ENCODE measurements around the gene ARHGAP45. TPM values are rescaled to one million over a fixed set of nuclear protein-coding genes. Genes with fewer than 3 reads are reported as not detected.

ARHGAP45 gene, protein sequence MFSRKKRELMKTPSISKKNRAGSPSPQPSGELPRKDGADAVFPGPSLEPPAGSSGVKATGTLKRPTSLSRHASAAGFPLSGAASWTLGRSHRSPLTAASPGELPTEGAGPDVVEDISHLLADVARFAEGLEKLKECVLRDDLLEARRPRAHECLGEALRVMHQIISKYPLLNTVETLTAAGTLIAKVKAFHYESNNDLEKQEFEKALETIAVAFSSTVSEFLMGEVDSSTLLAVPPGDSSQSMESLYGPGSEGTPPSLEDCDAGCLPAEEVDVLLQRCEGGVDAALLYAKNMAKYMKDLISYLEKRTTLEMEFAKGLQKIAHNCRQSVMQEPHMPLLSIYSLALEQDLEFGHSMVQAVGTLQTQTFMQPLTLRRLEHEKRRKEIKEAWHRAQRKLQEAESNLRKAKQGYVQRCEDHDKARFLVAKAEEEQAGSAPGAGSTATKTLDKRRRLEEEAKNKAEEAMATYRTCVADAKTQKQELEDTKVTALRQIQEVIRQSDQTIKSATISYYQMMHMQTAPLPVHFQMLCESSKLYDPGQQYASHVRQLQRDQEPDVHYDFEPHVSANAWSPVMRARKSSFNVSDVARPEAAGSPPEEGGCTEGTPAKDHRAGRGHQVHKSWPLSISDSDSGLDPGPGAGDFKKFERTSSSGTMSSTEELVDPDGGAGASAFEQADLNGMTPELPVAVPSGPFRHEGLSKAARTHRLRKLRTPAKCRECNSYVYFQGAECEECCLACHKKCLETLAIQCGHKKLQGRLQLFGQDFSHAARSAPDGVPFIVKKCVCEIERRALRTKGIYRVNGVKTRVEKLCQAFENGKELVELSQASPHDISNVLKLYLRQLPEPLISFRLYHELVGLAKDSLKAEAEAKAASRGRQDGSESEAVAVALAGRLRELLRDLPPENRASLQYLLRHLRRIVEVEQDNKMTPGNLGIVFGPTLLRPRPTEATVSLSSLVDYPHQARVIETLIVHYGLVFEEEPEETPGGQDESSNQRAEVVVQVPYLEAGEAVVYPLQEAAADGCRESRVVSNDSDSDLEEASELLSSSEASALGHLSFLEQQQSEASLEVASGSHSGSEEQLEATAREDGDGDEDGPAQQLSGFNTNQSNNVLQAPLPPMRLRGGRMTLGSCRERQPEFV
- 10 to 100 TPM; 13.6 to 27.5 TPM for total RNA-seq
- 1 to 10 TPM; 3.3 to 5.8 TPM for polyA plus RNA-seq

DNA sequence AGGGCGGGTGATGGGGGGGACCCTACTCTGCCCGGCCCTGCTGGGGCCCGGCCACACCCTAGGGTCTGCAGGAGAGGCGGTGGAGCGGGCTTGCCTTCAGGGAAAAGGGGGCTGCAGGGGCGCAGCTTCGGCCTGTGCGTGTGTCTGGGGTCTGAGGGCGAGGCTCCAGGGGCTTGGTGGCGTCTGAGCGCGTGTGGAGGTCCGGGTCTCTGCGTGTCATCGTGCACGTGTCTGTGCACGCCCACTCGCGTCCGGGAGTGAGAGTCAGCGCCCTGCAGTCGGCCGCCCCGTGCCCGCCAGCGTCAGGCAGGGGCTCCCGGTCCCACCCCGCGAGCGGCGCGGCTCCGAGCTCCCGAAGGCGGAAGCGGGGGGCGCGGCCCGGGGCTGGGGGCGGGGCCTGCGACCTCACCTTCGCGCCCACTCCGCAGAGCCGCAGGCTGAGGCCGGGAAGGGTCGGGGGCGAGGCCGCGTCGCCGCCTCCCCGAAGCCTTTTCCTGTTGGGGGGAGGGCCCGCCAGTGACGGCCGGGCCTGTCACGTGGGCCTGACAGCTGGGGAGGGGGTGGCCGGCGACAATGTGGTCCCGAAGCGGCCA is at the start of gene ARHGAP45:
Gene ARHGAP45, plus strand, starts transcription at position 420 of the 593 bp plus-strand sequence. CDS start 239 bp downstream, outside the sequence.
- WGBS = 5% methylated on average over 61 of the region's 61 CpGs
- peak within 1 kb of the TSS in 1 of 2 donors; percentile 14 for H3K9ac ChIP-seq (ENCODE audit: low read depth in 1 of 2, low read length in 2 of 2)
- DNase-seq (ENCODE audit: low spot score) = no peak
- H3K36me3 ChIP-seq (ENCODE audit: control insufficient read depth in 4 of 4, insufficient read depth in 3 of 4, low read depth in 1 of 4, low read length in 3 of 4) = no peaks in the 10 kb centered on the region
- no peak for TF ChIP-seq FOXA1 (IDR thresholded peaks at IDR 0.05)
- H3K27me3 ChIP-seq (ENCODE audit: control insufficient read depth in 4 of 4, insufficient read depth in 4 of 4, low read length in 3 of 4) = peaks cover 0 to 7% (median 2%) of the 10 kb centered on the region in 4 donors
- peaks cover 2 to 31% (median 14%) of the 10 kb centered on the region in 4 donors for H3K4me1 ChIP-seq (ENCODE audit: control insufficient read depth in 4 of 4, insufficient read depth in 4 of 4, low read length in 3 of 4)
- H3K27ac ChIP-seq (ENCODE audit: low read depth in 1 of 2, low read length in 2 of 2) = peak within 1 kb of the TSS; percentile 76 to 79
- H3K9me3 ChIP-seq (ENCODE audit: control insufficient read depth in 4 of 4, low read length in 3 of 4) = no peaks in the 10 kb centered on the region
- H3K4me3 ChIP-seq (ENCODE audit: low read depth in 1 of 3, low read length in 3 of 3) = peak within 1 kb of the TSS; percentile 2 to 56 (median 54)

DNA sequence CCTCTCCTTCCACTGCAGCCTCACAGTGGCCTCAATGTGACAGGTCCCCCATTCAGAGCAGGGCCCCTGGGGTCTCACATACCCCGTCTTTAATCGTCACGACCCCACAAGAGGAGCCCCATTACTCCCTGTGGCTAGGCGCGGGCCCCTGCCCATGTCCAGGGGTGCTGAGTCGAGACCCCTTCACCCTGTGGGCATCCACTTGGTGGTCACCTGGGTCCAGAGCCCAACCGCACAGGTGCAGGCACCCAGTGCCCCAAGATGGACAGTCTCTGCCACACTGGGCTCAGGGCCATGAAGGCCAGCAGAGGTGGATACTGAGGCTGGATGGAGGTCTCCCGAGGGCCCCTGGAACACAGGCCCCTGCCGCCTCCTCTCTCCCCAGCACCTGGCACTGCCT is 49.1 kb upstream of the ARHGAP45 start:
- H3K4me1 ChIP-seq (ENCODE audit: control insufficient read depth in 4 of 4, insufficient read depth in 4 of 4, low read length in 3 of 4) = peaks cover 30 to 49% (median 39%) of the 10 kb centered on the region in 4 donors
- H3K4me3 ChIP-seq (ENCODE audit: low read depth in 1 of 3, low read length in 3 of 3) = no peak overlapping the region
- WGBS = 93% methylated on average over 9 of the region's 9 CpGs

More for the DNA sequence above, 49.1 kb upstream of the ARHGAP45 start:
- Histone ChIP-seq H3K9ac (ENCODE audit: low read depth in 1 of 2, low read length in 2 of 2) (no peak overlapping the region), H3K27me3 (ENCODE audit: control insufficient read depth in 4 of 4, insufficient read depth in 4 of 4, low read length in 3 of 4) (no peaks in the 10 kb centered on the region), H3K27ac (ENCODE audit: low read depth in 1 of 2, low read length in 2 of 2) (no peak overlapping the region), H3K9me3 (ENCODE audit: control insufficient read depth in 4 of 4, low read length in 3 of 4) (no peaks in the 10 kb centered on the region), H3K36me3 (ENCODE audit: control insufficient read depth in 4 of 4, insufficient read depth in 3 of 4, low read depth in 1 of 4, low read length in 3 of 4) (peaks cover 2 to 12% (median 3%) of the 10 kb centered on the region in 4 donors)
- DNase-seq (ENCODE audit: low spot score) = no peak
- TF ChIP-seq GABPA (IDR thresholded peaks at IDR 0.05 in 1 of 2, conservative IDR thresholded peaks at IDR 0.05 in 1 of 2) (no peak), RAD21 (IDR thresholded peaks at IDR 0.05) (no peak), HNF4G (IDR thresholded peaks at IDR 0.05) (no peak), EGR1 (IDR thresholded peaks at IDR 0.05; ENCODE audit: low read depth in 2 of 2) (no peak), RXRA (IDR thresholded peaks at IDR 0.05) (no peak), FOXA1 (IDR thresholded peaks at IDR 0.05) (no peak), YY1 (IDR thresholded peaks at IDR 0.05) (no peak), NR2F2 (IDR thresholded peaks at IDR 0.05) (no peak), JUND (IDR thresholded peaks at IDR 0.05) (no peak), HNF4A (conservative IDR thresholded peaks at IDR 0.05) (no peak), FOXA2 (IDR thresholded peaks at IDR 0.05) (no peak), SP1 (IDR thresholded peaks at IDR 0.05) (no peak), TAF1 (conservative IDR thresholded peaks at IDR 0.05) (no peak)
- TF ChIP-seq, protein P1, sequence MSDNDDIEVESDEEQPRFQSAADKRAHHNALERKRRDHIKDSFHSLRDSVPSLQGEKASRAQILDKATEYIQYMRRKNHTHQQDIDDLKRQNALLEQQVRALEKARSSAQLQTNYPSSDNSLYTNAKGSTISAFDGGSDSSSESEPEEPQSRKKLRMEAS (IDR thresholded peaks at IDR 0.05) = no peak
- TF ChIP-seq, protein P2, sequence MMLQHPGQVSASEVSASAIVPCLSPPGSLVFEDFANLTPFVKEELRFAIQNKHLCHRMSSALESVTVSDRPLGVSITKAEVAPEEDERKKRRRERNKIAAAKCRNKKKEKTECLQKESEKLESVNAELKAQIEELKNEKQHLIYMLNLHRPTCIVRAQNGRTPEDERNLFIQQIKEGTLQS (IDR thresholded peaks at IDR 0.05) = no peak
- TF ChIP-seq, protein P3, sequence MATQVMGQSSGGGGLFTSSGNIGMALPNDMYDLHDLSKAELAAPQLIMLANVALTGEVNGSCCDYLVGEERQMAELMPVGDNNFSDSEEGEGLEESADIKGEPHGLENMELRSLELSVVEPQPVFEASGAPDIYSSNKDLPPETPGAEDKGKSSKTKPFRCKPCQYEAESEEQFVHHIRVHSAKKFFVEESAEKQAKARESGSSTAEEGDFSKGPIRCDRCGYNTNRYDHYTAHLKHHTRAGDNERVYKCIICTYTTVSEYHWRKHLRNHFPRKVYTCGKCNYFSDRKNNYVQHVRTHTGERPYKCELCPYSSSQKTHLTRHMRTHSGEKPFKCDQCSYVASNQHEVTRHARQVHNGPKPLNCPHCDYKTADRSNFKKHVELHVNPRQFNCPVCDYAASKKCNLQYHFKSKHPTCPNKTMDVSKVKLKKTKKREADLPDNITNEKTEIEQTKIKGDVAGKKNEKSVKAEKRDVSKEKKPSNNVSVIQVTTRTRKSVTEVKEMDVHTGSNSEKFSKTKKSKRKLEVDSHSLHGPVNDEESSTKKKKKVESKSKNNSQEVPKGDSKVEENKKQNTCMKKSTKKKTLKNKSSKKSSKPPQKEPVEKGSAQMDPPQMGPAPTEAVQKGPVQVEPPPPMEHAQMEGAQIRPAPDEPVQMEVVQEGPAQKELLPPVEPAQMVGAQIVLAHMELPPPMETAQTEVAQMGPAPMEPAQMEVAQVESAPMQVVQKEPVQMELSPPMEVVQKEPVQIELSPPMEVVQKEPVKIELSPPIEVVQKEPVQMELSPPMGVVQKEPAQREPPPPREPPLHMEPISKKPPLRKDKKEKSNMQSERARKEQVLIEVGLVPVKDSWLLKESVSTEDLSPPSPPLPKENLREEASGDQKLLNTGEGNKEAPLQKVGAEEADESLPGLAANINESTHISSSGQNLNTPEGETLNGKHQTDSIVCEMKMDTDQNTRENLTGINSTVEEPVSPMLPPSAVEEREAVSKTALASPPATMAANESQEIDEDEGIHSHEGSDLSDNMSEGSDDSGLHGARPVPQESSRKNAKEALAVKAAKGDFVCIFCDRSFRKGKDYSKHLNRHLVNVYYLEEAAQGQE (IDR thresholded peaks at IDR 0.05) = no peak
- TF ChIP-seq, protein P4, sequence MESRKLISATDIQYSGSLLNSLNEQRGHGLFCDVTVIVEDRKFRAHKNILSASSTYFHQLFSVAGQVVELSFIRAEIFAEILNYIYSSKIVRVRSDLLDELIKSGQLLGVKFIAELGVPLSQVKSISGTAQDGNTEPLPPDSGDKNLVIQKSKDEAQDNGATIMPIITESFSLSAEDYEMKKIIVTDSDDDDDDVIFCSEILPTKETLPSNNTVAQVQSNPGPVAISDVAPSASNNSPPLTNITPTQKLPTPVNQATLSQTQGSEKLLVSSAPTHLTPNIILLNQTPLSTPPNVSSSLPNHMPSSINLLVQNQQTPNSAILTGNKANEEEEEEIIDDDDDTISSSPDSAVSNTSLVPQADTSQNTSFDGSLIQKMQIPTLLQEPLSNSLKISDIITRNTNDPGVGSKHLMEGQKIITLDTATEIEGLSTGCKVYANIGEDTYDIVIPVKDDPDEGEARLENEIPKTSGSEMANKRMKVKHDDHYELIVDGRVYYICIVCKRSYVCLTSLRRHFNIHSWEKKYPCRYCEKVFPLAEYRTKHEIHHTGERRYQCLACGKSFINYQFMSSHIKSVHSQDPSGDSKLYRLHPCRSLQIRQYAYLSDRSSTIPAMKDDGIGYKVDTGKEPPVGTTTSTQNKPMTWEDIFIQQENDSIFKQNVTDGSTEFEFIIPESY (IDR thresholded peaks at IDR 0.05) = no peak
- TF ChIP-seq, protein P5, sequence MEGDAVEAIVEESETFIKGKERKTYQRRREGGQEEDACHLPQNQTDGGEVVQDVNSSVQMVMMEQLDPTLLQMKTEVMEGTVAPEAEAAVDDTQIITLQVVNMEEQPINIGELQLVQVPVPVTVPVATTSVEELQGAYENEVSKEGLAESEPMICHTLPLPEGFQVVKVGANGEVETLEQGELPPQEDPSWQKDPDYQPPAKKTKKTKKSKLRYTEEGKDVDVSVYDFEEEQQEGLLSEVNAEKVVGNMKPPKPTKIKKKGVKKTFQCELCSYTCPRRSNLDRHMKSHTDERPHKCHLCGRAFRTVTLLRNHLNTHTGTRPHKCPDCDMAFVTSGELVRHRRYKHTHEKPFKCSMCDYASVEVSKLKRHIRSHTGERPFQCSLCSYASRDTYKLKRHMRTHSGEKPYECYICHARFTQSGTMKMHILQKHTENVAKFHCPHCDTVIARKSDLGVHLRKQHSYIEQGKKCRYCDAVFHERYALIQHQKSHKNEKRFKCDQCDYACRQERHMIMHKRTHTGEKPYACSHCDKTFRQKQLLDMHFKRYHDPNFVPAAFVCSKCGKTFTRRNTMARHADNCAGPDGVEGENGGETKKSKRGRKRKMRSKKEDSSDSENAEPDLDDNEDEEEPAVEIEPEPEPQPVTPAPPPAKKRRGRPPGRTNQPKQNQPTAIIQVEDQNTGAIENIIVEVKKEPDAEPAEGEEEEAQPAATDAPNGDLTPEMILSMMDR (IDR thresholded peaks at IDR 0.05; ENCODE audit: low read depth, low read length, missing input control) = no peak
